Adrenal gland (tissue), 12 donors: ENCODE data around the gene FES. TPM values are rescaled to one million over a fixed set of nuclear protein-coding genes. Genes with fewer than 3 reads are reported as not detected.
A peak's percentile ranks its signal among the peaks of the same experiment; 100 is the strongest.
"Not testable (repeated sequence)": the region's sequence is repeated elsewhere in the genome, so short reads cannot be mapped to it uniquely, and the experiment has no call there.

Experiments used
- DNase-seq, 7 donors: peaks; one replicate each; pipeline ENCODE4 v3.0.0-alpha.2; 2019 to 2020
- H3K27ac ChIP-seq, 5 donors: fragments of 200-600 bp; sonication (generic) in 4 of 5; 1 replicate in 3 of 5; 2 replicates in 2 of 5; pipeline versions ENCODE4 v1.5.1 to v1.8.0; 2016 to 2020; ENCODE audit warnings: mild to moderate bottlenecking in 1 of 5
- H3K27me3 ChIP-seq: fragments of 200-600 bp; 2 replicates; pipeline ENCODE4 v1.8.0; 2021
- H3K36me3 ChIP-seq, 2 donors: fragments of 200-600 bp; replicated peaks in 1 of 2; 1 replicate in 1 of 2; 2 replicates in 1 of 2; pipeline versions ENCODE4 v1.5.1 to v1.8.0; 2018 to 2022
- H3K4me1 ChIP-seq, 2 donors: fragments of 200-600 bp; replicated peaks in 1 of 2; 1 replicate in 1 of 2; 2 replicates in 1 of 2; pipeline versions ENCODE4 v1.5.1 to v1.8.0; 2018 to 2021
- H3K4me3 ChIP-seq, 4 donors: fragments of 200-600 bp; sonication (generic) in 3 of 4; one replicate each; pipeline ENCODE4 v1.5.1; 2016 to 2018
- H3K9me3 ChIP-seq, 3 donors: fragments of 200-600 bp; sonication (generic) in 1 of 3; replicated peaks in 1 of 3; 1 replicate in 2 of 3; 2 replicates in 1 of 3; pipeline versions ENCODE4 v1.5.1 to v1.8.0; 2016 to 2021
- CTCF ChIP-seq, 6 experiments: fragments of 450-650 bp in 4 of 6; fragments of 200-600 bp in 2 of 6; sonication (generic) in 1 of 6; IDR thresholded peaks; 1 replicate in 5 of 6; 2 replicates in 1 of 6; pipeline versions ENCODE4 v1.5.1 to v1.8.0; 2016 to 2021; ENCODE audit warnings: antibody characterized with exemption in 6 of 6, mild to moderate bottlenecking in 2 of 6, moderate library complexity in 1 of 6
- POLR2A ChIP-seq, 2 donors: fragments of 450-650 bp; IDR thresholded peaks; one replicate each; pipeline ENCODE4 v1.6.1; 2017; ENCODE audit warnings: antibody characterized with exemption in 2 of 2, mild to moderate bottlenecking in 2 of 2, moderate library complexity in 1 of 2
- WGBS, 4 donors: extraction: QIAGEN DNeasy Blood & Tissue Kit in 2 of 4; methylation state at CpG; one replicate each; pipeline versions ENCODE4 v1.1.5 to v1.1.7; 2013 to 2017; 5-methylcytosine and 5-hydroxymethylcytosine counted together
- intact Hi-C, 2 donors: fragments of 100-400 bp; cut with DNase I; formaldehyde crosslinking; loops; one replicate each; pipeline versions ENCODE4 v1.14.1 to v1.15.0; 2022 to 2023
- polyA plus RNA-seq, 3 donors: library from polyadenylated mRNA; stranded (reverse); fragments of 200-250 nt in 2 of 3; fragments of 350-450 nt in 1 of 3; fragmentation: Illumina TruSeq in 1 of 3; extraction: RNeasy Lipid Tissue Mini Kit (QIAGEN cat#74804) in 1 of 3; gene quantifications; one replicate each; pipeline ENCODE4 v1.2.3, GENCODE V29; 2013 to 2014
- total RNA-seq, 9 donors: library from RNA; depleted of rRNA in 4 of 9; stranded (reverse); fragments of >200 nt in 4 of 9; fragments of 120-200 nt in 1 of 9; fragmentation: NEBNext Ultra II Directional in 1 of 9; extraction: Animal tissue kit (Norgen Biotek cat#: 25700) in 1 of 9; gene quantifications; one replicate each; pipeline versions ENCODE4 v1.1.0 to v1.2.4, GENCODE V29; 2013 to 2023
- donor health status: healthy with polysubstance abuse.
- donor health status: Bipolar disorder and iron deficiency.
- donor health status: DM: yes; HTN: yes; CAD: no.
- donor health status: DM: no; HTN: no; CAD: no.
- donor health status: DM: no; HTN: no; CAD: no.
- donor health status: DM: yes; HTN: yes; CAD: no.

The FES gene
- total and polyA plus RNA-seq, 12 donors: 2.3 to 82.3 (median 24.9) TPM

GRCh38 chr15:90892023-90892422 lies 7.7 kb downstream of the FES start:
- 80 to 91% (median 85%) methylated on average over 10 to 11 of the region's 11 CpGs for WGBS, 4 donors
- TF ChIP-seq POLR2A (IDR thresholded peaks at IDR 0.05) (no peak), CTCF (IDR thresholded peaks at IDR 0.05) (no peak)
- H3K9me3 ChIP-seq: no peaks in the 10 kb centered on the region
- H3K27me3 ChIP-seq: no peaks in the 10 kb centered on the region
- intact Hi-C loops: no loop called here
- DNase-seq: no peak
- peaks cover 0 to 71% of the 10 kb centered on the region in 2 donors for H3K36me3 ChIP-seq
- H3K4me1 ChIP-seq: peaks cover 3 to 10% of the 10 kb centered on the region in 2 donors
- no peak overlapping the region for H3K27ac ChIP-seq
- no peak overlapping the region for H3K4me3 ChIP-seq

GRCh38 chr15:90892498-90893174 lies 8.3 kb downstream of the FES start:
- intact Hi-C loops: no loop called here
- Histone ChIP-seq H3K27ac (no peak overlapping the region), H3K36me3 (peaks cover 0 to 65% of the 10 kb centered on the region in 2 donors), H3K4me1 (peaks cover 3 to 10% of the 10 kb centered on the region in 2 donors), H3K4me3 (no peak overlapping the region), H3K9me3 (no peaks in the 10 kb centered on the region), H3K27me3 (no peaks in the 10 kb centered on the region)
- WGBS, 4 donors: 90 to 93% (median 90%) methylated on average over 6 to 29 of the region's 29 CpGs
- DNase-seq: no peak
- no peak for TF ChIP-seq CTCF (IDR thresholded peaks at IDR 0.05)
- no peak for TF ChIP-seq POLR2A (IDR thresholded peaks at IDR 0.05)

GRCh38 chr15:90893175-90894090 lies 9.1 kb downstream of the FES start:
- intact Hi-C loops: no loop called here
- no peak for DNase-seq
- WGBS, 4 donors: 91 to 94% (median 91%) methylated on average over 6 to 33 of the region's 33 CpGs
- Histone ChIP-seq H3K27me3 (no peaks in the 10 kb centered on the region), H3K9me3 (no peaks in the 10 kb centered on the region), H3K27ac (no peak overlapping the region), H3K36me3 (peaks cover 0 to 65% of the 10 kb centered on the region in 2 donors), H3K4me3 (no peak overlapping the region), H3K4me1 (peaks cover 3 to 10% of the 10 kb centered on the region in 2 donors)
- no peak for TF ChIP-seq POLR2A (IDR thresholded peaks at IDR 0.05)
- no peak for TF ChIP-seq CTCF (IDR thresholded peaks at IDR 0.05)

- peak; percentile 62 to 86 (median 76) for DNase-seq
- intact Hi-C loops: no loop called here
- Histone ChIP-seq H3K27ac (no peak overlapping the region), H3K36me3 (peaks cover 0 to 47% of the 10 kb centered on the region in 2 donors), H3K9me3 (no peaks in the 10 kb centered on the region), H3K27me3 (no peaks in the 10 kb centered on the region), H3K4me1 (peaks cover 3 to 10% of the 10 kb centered on the region in 2 donors), H3K4me3 (no peak overlapping the region)
- TF ChIP-seq CTCF (IDR thresholded peaks at IDR 0.05): peak in 5 of 6 experiments; percentile 29 to 57 (median 36)
- TF ChIP-seq POLR2A (IDR thresholded peaks at IDR 0.05): no peak
- WGBS, 4 donors: 16 to 49% (median 29%) methylated on average over 6 to 10 of the region's 10 CpGs
These were observed 11.3 kb downstream of the FES start for GRCh38 chr15:90895571-90896117.

GRCh38 chr15:90897131-90897655 lies 12.9 kb downstream of the FES start:
- H3K27ac ChIP-seq, DNase-seq, intact Hi-C loops, H3K4me3 ChIP-seq, H3K27me3 ChIP-seq, H3K9me3 ChIP-seq: not testable (repeated sequence)
- WGBS, 4 donors: 84 to 92% (median 90%) methylated on average over 14 of the region's 14 CpGs
- H3K4me1 ChIP-seq: peaks cover 3 to 18% of the 10 kb centered on the region in 2 donors
- H3K36me3 ChIP-seq: peaks cover 0 to 33% of the 10 kb centered on the region in 2 donors
